DMS 273 (cell line): Measurements from ENCODE around the gene ZNF622.
"Not testable (repeated sequence)": the region's sequence is repeated elsewhere in the genome, so short reads cannot be mapped to it uniquely, and the experiment has no call there.

ENCODE experiments used
- DNase-seq: peaks from one replicate; lab custom pipeline; 2025; ENCODE audit not compliant: unreplicated experiment; lab: John Stamatoyannopoulos, UW

Gene ZNF622

GRCh38 chr5:16480821-16481538 lies 15.4 kb upstream of the ZNF622 start:
- DNase-seq: peak; percentile 45

DNA sequence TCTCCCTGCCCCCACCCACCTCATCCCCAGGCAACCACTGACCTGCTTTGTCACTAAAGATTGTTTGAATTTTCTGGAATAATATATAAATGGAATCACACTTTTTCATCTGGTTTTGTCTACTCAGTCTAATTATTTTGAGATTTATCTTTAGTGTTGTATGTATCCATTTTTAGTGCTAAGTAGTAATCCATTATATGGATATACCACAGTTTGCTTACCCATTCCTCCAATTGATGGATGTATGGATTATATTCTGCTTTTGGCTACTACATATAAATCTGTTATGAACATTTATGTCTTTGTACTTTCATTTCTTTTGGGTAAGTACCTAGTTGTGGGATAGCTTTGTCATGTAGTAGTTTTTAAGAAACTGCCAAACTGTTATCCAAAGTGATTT lies 14.5 kb upstream of the ZNF622 start:
- DNase-seq: no peak

GRCh38 chr5:16477541-16477940 lies 11.9 kb upstream of the ZNF622 start:
- no peak for DNase-seq

DNA sequence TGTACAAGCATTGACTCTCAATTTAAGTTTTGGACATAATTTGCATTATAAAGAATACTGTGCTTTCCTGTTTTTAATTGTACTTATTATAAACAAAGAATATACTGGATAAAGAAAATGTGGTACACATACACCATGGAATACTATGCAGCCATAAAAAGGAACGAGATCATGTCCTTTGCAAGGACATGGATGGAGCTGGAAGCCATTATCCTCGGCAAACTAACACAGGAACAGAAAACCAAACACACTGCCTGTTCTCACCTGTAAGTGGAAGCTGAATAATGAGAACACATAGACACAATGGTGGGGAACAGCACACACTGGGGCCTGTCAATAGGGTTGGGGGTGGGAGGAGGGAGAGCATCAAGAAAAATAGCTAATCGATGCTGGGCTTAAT lies 10.8 kb upstream of the ZNF622 start:
- DNase-seq: not testable (repeated sequence)

DNA sequence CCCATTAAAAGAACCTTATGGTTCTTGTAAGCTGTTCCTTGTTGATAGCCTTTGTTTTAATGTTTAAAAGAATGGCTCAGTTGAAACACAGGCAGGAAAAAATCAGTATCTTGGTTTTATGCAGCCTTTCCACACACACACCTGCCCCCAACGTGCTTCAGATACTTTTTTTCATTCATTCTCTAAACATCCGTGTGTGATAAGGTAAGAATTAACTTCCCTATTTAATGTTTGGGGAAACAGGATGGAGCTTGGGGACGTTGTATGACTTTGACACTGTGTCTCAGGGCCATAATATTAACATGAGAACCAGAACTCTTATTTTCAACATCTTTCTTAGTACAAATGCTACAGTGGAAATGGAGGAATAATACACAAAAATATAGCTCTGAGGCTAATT lies 5.8 kb upstream of the ZNF622 start:
- no peak for DNase-seq

- no peak for DNase-seq
Observed at GRCh38 chr5:16467363-16468219, 2.0 kb upstream of the ZNF622 start.

DNA sequence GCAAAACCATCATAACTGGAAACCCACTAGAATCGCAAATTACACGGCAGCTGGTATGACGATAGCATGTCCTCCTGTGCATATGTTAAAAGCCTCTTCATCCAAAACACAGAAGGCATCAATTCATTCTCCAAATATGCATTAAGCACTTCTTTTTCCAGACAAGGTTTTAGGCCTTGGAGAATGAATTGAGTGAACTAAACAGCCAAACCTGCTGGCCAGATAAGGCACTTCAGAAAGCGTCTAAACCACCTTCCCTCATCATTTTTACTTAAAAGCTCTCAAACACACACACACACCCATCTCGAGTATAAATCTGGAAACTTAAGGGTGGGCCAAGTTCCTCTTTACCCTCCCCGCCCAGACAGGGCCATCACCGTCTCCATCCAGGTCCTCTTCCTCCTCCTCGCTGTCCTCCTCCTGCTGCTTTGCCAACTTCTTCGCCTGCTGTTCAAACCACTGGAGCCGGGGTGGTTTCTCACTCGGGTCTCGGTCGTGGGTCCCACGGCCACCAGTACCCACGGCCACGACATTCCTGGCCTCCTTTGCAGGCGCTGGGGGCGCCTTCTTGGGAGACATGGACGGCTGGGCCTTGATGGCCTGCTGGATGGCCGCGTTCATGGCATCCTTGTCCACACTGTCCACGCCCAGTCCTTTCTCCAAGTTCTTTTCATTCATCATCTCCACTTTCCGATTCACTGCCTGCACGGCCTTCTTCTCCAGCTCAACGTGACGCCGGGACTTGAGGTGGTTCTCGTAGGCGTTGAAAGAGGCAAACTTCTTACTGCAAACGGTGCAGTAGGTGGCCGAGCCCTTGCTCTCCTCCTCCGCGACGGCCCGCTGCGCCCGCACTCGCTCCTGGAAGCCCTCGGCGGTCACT lies 696 bp downstream of the ZNF622 start:
- peak; percentile 54 for DNase-seq

GRCh38 chr5:16464231-16464630 lies 1.4 kb downstream of the ZNF622 start:
- no peak for DNase-seq

DNA sequence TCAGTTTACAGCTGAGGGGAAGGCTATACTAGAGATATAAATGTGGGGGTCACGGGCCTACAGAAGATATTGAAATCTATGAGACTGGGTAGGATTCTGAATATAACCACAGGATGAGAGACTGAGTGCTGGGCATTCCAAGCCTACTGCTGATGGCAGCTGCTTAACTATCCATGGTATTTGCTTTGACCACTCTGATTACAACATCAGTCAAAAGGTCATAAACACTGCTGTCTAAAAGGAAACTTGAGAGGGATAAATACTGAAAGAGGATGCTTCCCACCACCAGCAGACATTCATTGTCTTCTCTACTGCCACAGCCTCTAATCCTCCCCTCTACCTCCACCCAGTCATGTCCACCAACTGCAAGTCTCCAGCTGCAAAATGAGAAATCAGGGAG lies 3.8 kb downstream of the ZNF622 start:
- DNase-seq: no peak

- no peak for DNase-seq
Observed at GRCh38 chr5:16461026-16461425, 4.6 kb downstream of the ZNF622 start.

DNA sequence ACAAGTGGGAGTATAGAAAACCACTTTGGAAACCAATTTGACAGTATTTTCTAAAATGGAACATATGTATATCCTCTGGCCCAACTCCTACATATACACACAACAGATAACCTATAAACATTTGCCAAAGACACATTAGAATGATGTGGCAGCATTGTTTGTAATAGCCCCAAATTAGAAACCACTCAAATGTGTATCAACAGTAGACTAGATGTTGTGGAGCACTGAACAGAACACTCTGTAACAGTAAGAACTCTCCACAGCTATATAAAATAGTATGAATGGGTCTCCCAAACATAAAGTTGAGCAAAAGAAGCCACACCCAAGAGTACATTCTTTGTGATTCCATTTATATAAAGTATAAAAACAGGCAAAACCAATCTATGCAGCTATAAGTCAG lies 6.1 kb downstream of the ZNF622 start:
- DNase-seq: no peak

GRCh38 chr5:16457853-16458252 lies 7.7 kb downstream of the ZNF622 start:
- DNase-seq: no peak

DNA sequence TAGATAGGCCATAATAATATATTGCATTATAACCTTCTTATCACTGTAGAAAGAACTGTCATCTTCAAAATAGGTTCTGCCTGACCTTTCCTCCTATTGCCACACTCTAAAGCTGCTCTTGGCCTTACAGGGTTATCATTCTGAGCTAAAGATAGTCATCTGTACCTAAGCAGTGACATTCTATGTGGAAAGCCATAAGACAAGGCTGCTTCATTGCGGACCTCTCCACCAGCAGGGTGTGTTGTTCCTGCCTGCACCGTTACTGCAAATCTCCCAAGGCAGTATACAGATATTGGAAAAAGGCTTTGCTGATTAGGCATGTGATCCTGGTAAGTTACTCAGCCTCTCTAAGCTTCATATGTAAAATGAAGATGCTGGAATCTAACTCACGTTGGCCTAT lies 8.1 kb downstream of the ZNF622 start:
- peak; percentile 5 for DNase-seq

DNA sequence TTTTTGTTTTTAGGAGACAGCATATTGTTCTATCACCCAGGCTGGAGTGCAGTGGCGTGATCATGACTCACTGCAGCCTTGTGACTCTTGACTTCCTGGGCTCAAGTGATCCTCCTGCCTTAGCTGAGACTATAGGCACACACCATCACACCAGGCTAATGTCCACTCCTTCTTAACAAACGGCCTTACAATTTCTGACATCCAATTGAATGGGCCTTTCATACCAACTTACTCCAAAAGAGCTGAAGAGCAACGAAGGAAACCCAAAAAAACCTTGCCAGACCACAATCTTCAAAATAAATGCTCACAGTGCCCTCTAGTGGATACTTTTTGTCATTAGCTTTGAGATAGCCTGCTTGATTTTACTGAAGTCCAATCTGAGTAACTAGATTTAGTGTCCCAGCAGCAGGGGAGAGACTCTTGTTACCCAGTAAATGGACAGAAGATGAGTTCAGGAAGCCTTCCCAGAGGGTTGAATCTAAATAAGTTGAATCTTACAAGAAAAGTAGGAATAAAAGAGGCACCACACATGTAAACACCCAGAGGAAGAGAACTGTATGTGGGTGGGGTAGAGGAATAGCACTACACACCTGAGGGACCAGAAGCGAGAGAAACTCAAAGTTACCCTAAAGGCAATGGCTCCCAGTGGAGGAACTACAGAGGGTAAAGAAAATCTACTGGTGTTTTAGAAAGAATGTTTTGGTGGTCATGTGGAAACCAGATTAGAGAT lies 9.3 kb downstream of the ZNF622 start:
- peak; percentile 84 for DNase-seq

- no peak for DNase-seq
Observed at GRCh38 chr5:16455668-16456067, 9.9 kb downstream of the ZNF622 start.

GRCh38 chr5:16454686-16455085 lies 10.9 kb downstream of the ZNF622 start:
- DNase-seq: no peak

- no peak for DNase-seq
Observed at GRCh38 chr5:16453609-16454008, 12.0 kb downstream of the ZNF622 start.

DNA sequence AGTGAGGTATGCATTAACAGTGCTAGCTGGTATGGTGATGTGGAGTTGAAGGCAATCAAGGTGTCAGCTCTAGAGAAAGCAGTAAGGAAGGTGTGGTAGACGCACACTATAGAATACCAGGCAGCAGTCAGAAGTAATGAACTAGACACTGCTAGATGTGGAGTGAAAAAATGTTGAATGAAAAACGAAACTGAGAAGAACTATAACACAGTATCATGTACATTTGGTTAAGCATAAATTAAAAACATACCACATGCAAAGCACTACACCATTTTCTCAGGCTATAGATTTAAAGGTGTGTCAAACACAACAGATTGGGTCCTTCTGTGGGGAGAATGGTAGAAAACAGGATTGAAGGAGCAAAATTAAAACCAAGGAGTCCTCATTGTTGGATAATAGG lies 15.4 kb downstream of the ZNF622 start:
- DNase-seq: no peak

DNA sequence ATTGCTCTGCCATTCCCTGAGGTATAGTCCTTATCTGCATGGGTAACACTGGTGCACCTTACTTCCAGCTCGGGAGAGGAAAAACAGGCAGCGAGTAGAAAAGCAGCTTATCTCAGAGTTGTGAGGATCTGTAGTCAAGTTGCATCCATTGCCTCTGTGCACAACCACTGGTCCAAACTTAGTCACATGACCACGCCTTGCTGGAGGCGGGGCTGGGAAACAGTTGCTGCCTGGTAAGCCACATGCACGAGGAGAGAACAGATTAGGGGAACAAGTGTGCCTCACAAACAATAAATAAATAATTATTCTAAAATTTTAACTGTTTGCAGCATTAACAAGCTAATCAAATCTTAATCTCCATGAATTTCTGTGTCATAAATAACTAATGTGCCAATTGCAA lies 18.6 kb downstream of the ZNF622 start:
- peak; percentile 25 for DNase-seq

- peak; percentile 17 for DNase-seq
Observed at GRCh38 chr5:16437977-16438376, 27.6 kb downstream of the ZNF622 start.
